SK-N-SH treated with all-trans-retinoic acid at 6 μM for 48 hours (cell line): ENCODE results near the gene GCGR.

Experiments used
- ARNTL ChIP-seq: fragments of 450-650 bp; formaldehyde crosslinking; IDR thresholded peaks from 2 replicates; pipeline ENCODE4 v1.5.0; 2020; ENCODE audit warnings: low read depth, mild to moderate bottlenecking, moderate library complexity, borderline replicate concordance
- CREB5 ChIP-seq: fragments of 250-450 bp; sonication (Bioruptor Pico); IDR thresholded peaks from 2 replicates; pipeline ENCODE4 v1.5.1; 2020; ENCODE audit warnings: low read depth, mild to moderate bottlenecking, moderate library complexity
- POU6F1 ChIP-seq: fragments of 250-450 bp; sonication (Bioruptor Pico); IDR thresholded peaks from 2 replicates; pipeline ENCODE4 v1.8.0; 2021; ENCODE audit warnings: low read depth, mild to moderate bottlenecking, moderate library complexity, borderline replicate concordance

- TF ChIP-seq CREB5 (CRISPR knock-in tag) = no peak
- TF ChIP-seq POU6F1 (CRISPR knock-in tag) = no peak
- TF ChIP-seq ARNTL (CRISPR knock-in tag) = no peak
Measured at GRCh38 chr17:81844887-81845286, 40.9 kb downstream of the GCGR start.
